HG03521 (cell line): Measurements from ENCODE around the gene HMMR.
"Not testable (repeated sequence)": the region's sequence is repeated elsewhere in the genome, so short reads cannot be mapped to it uniquely, and the experiment has no call there.

Source experiments
- ATAC-seq: cut with Tn5 transposase; IDR thresholded peaks from one replicate; pipeline ENCODE4 v1.9.1; 2021; ENCODE audit warnings: mild to moderate bottlenecking, moderate library complexity; ENCODE audit not compliant: unreplicated experiment

Gene HMMR

DNA sequence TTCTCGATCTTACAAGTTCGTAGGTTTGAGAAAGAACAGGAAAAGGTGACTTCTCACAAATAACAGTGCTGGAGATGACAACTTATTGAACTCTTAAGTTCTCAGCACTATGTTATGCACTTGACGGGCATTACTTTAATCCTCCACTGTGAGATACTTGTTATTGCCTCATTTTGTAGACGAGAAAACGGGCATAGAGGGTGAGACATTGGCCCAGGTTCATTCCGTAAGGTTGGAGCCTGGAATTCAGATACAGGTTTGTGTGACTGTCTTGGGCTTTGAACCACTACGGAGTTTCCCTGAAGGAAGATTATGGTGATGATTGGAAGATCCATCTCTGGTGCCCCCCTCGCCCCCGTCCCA, 45.6 kb downstream of the HMMR start:
- peak; percentile 11 for ATAC-seq

DNA sequence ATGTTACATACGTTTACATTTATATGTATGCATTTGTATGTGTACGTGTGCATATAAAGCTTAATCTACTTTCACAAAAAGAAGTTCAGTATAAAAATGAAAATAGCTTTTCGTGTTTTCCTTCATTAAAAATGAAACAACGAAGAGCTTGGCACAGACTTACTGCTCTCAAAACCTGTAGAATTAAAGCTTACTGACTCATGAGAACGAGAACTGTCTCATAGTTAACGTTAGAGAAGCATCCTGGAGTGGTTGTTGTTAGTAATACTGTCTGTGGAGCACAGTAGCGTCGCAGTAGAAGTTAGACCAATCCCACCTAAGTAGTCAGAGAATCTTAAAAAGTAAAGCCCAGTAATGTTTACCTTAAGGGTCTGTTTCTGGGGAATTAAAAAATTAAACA, 46.3 kb downstream of the HMMR start:
- ATAC-seq: no peak

DNA sequence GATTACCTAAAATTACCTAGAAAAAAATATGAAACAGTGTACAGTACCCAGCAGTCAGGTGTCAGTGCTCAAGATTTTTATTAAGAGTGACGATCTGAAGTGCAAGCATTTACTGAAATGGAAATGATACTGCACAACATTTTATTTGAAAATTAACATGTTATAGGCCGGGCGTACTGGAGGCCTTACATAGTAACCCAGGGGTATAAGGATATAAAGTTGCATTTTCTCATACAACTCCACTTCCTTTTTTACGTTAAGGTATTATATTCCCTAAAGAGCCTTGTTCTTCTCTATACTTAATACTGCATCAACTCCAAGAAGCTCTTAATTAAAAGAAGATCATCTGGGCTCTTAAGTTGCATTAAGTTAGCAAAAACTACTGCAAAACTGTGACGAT, 48.3 kb downstream of the HMMR start:
- no peak for ATAC-seq

DNA sequence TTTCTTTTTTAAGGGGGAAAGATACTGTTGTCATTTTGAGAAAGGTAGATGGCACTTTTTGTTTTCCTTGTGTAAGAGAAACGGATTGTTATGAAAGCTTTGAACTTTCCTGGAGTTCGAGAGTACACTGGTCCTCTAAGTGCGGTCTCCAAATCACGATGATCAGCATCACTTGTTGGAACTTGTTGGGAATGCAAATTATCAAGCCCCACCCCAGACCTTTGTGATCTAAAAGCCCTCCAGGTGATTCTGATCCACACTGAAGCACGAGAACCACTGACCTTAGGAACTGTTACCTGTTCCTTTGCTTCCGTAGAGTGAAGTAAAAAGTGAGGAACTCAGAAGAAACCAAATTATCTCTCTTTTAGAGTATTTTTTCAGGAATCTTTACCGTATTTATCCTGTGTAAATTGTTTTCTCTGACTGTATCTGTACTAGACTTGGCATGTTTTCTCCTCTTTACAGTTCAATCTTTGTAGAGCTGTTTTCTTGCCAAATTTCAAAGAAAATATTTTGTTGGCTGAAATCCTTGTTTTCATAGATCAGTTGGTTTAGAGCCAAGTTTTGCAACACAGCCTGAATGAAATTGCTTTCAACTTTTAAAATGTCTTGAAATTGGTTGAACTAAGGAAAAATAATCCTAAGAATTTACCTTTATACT, 49.0 kb downstream of the HMMR start:
- ATAC-seq: no peak

DNA sequence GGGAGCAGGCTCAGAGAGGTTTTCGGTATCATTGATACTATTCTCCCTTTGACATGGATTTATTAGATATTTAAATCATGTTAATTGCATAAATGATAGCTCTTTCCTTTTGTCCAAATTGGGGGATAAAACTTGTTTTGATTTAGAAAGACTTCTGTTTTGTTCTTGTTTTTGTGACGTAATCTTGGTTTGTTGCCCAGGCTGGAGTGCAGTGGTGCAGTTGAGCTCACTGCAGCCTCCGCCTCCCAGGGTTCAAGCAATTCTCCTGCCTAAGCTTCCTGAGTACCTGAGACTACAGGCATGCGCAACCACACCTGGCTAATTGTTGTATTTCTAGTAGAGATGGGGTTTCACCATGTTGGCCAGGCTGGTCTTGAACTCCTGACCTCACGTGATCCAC, 52.1 kb downstream of the HMMR start:
- no peak for ATAC-seq

DNA sequence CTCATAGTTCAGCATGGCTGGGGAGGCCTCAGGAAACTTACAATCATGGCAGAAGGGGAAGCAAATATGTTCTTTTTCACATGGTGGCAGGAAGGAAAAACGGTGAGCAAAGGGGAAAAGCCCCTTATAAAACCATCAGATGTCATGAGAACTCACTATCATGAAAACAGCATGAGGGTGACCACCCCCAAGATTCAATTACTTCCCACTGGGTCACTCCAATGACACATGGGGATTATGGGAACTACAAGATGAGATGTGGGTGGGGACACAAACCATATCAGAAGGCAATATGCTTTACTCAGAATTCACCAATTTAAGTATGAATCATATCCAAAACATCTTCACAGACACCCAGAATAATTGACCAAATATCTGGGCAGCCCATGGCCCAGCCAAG, 64.7 kb downstream of the HMMR start:
- ATAC-seq: no peak

DNA sequence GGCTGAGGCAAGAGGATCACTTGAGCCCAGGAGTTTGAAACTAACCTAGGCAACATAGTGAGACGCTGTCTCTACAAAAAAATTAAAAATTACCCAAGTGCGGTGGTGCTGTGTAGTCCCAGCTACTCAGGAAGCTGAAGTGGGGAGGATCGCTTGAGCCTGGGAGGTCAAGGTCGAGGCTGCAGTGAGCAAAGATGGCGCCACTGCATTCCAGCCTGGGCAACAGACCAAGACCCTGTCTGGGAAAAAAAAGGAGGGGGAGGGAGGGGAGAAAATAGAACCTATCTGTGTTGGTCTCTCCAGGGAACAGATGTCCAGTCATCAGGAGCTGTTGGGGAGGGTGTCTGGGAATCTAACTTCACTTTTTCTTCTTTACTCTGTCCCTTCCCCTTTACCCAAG, 69.3 kb downstream of the HMMR start:
- no peak for ATAC-seq

DNA sequence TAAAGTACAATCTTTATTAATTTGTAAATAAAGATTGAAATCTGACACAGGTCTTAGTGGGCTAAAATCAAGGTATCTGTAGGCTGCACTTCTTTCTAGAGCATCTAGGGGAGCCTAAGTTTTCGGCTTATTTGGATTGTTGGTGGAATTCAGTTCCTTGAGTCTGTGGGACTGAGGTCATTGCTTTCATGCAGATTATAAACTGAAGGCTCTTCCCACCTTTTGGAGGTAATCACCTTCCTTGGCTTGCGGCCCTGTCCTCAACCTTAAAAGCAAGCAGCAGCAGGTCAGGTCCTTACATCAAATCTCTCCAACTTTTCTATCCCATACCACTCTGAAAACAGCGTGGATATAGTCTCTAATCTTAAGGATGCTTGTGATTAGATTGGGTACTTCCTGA, 70.8 kb downstream of the HMMR start:
- ATAC-seq: no peak

DNA sequence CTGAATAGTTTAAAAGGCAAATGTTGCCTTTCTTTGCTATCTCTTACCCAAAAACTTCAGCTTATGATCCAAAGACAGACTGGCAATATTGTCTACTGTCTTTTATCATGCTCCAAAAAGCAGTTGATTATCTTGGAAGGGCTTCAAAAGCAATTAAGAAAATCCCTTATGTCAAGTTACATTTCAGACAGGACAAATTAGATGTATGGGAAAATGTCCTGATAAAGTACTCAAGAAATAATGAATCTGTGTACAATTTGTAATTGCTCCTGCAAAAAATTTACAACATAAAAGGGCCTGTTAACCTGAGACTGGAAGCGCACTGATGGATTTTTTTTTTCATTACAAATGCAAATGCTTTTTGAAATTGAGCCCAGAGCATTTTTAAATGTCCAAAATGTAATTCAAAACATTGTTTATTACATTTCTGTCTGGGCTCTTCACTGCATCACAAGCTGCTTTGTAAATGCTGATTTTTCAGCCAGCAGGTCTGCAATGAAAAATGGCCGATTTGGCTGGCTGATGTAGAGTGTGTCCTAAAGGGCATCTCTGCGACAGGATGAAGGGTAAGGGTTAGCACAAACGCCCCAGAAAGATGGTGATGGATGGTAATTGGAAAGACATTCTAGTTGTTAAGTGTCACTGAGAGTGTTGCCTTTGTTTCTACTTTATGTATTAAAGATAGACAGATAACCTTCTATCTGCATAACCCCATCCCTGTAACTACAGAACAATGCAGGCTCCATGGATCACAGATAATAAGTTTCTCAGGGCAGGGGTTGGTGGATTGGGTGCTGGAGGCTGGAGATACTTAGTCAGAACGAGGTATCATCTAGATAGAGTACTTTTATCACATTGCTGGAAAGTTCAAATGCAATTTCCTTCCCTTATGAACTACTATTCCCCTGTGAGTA, 72.0 kb downstream of the HMMR start:
- ATAC-seq: no peak

DNA sequence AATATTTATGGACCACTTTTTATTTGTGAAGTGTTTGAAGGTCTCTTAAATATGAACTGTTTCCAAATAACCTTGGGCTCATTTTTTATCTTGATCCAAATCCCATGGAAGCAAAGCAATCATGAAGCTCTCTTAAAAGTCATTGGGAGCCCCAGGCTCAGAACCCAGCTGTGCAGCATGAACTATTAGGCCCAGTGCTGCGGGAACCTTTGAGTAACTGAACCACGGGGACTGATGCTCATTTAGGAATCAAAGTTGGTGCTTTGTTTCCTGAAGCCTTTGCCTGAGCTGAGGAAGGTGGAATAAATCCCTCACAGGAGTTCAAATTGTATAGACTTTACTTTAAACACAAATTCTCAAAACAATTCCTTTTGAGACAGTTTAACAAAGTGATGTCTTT, 72.8 kb downstream of the HMMR start:
- ATAC-seq: no peak

DNA sequence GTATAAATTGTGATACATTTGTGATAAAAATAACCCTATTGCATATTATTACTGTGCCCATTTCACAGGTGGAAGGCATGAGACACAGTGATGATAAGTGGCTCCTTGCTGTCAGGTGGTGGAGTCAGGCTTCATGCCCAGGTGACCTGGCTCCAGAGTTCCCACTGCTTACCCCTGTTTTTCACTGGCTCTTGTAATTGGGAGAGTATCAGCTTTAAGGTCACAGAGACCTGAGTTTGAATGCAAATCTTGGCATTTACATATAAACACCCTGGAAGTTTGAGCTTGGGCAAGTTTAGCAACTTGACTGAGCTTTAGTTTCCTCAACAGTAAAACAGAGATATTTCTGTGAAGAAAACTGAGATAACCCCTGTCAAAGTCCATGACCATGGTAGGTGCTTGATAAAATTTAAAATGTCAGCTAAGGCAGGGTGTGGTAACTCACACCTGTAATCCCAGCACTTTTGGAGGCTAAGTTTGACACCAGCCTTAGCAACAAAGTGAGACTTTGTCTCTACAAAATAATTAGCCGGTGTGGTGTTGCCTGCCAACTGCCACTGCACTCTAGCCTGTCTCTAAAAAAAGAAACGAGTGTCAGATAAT, 74.2 kb downstream of the HMMR start:
- no peak for ATAC-seq

DNA sequence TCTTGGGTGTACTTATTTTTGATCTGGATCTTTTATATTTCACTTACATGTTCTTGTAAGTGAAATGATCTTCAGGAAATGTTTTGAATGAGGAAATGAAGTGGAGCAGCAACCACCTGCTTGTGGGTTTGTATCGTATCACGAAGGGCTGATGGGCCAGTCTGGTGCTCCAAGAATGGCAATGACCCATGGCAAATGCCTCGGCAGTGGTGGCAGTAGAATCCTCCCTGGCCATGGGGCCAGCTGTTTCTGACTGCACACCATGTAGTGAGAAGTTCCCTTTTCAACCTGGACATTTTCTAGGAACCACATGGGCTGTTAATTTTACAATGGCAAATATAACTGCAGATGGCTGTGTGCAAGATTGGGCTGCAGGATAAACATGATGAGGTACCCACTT, 74.9 kb downstream of the HMMR start:
- no peak for ATAC-seq

DNA sequence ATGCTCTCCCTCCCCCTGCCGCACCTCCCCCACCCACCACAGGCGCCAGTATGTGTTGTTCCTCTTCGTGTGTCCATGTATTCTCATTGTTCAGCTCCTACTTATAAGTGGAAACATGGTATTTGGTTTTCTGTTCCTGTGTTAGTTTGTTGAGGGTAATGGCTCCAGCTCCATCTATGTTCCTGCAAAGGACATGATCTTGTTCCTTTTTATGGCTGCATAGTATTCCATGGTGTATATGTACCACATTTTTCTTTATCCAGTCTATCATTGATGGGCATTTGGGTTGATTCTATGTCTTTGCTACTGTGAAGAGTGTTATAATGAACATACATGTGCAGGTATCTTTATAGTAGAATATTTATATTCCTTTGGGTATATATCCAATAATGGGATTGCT, 76.0 kb downstream of the HMMR start:
- not testable (repeated sequence) for ATAC-seq

DNA sequence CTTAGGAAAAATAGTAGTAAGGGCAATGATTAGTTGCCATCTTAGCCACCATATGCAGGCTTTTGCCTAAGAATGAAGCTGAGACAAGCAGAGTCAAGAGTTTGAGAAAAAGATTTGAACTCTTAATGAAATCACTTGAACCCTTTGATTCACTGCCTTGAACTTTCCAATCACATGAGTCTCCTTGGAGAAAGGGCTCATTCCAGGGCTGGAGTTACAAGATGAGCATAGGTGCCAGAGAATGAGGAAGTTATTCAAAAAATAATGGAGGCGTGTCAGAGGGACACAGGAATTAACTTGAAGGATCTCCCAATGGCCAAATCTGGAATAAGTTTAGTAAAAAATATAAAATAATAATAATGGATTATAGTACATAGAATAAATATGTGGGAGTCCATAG, 80.3 kb downstream of the HMMR start:
- no peak for ATAC-seq
